Measurements from ENCODE around the gene NHLRC4. TPM values are rescaled to one million over a fixed set of nuclear protein-coding genes. Genes with fewer than 3 reads are reported as not detected.
"Not testable (repeated sequence)": the region's sequence is repeated elsewhere in the genome, so short reads cannot be mapped to it uniquely, and the experiment has no call there.

NHLRC4 gene
- polyA plus RNA-seq, 6 donors from 2014 or later: 0.90 to 3.4 (median 1.9) TPM

DNA sequence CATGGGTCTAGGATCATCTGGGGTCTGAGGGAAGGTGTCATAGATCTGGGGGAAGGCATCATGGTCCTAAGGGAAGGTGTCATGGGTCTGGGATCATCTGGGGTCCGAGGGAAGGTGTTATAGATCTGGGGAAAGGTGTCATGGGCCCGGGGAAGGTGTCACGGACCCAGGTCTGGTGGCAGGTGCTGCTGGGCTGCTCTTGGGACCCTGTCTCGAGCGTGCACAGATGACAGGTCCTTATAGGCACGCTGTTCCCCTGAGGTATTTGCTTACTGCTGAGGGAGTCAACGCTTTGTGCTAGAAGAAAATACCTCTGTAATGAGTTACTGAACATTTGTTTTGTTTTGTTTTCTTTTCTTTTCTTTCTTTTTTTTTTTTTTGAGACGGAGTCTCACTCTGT, 24.4 kb downstream of the NHLRC4 start:
- Mint-ChIP-seq H3K27ac (peak overlapping the region in 4 of 6 donors; percentile 14 to 64 (median 33)), H3K36me3 (no peaks in the 10 kb centered on the region), H3K27me3 (no peaks in the 10 kb centered on the region)

DNA sequence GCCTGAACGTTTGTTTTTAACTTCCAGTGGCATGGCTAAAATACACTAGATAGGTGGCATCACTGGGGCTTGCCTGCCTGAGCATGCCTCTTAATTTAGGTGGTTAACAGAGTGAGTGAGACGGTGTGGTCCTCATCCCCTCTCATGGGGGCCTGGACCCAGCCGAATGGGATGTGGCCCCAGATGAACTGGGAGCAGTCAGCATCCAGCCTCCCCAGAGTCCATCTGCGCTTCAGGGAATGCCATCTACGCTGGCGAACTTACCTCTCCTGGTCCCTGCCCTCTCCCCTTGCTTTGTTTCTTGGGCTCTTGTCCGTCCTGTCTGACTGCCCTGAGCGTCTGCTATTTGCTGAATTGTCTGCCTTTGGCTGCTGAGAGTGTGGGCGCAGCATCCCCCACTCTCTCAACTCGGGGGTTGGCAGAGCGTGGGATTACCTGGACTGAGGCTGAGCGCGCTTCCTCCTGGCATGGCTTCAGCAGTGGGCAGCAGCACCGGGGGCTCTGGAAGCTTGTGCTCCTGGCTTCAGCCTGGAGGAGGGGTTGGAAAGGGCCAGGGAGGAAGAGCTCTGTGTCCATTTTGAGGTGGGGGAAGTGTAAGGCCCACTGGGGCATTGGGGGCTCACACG, 25.2 kb downstream of the NHLRC4 start:
- H3K9me3 Mint-ChIP-seq: no peaks in the 10 kb centered on the region
- no peak for ATAC-seq (ENCODE audit: low read depth in 2 of 2)
- peaks cover 41 to 53% (median 43%) of the 10 kb centered on the region in 3 donors for H3K4me1 Mint-ChIP-seq
- no peaks in the 10 kb centered on the region for H3K27me3 Mint-ChIP-seq
- peak overlapping the region in 7 of 8 donors; percentile 24 to 94 (median 86) for H3K4me3 Mint-ChIP-seq
- H3K36me3 Mint-ChIP-seq: no peaks in the 10 kb centered on the region
- no peak for DNase-seq
- H3K27ac Mint-ChIP-seq: peak overlapping the region in 2 of 6 donors; percentile 45 to 76

More for the DNA sequence above, 24.4 kb downstream of the NHLRC4 start:
- Mint-ChIP-seq H3K4me3 (peak overlapping the region; percentile 82 to 94 (median 90)), H3K4me1 (peaks cover 36 to 48% (median 37%) of the 10 kb centered on the region in 3 donors), H3K9me3 (no peaks in the 10 kb centered on the region)
- ATAC-seq (ENCODE audit: low read depth in 2 of 2) (no peak), DNase-seq (no peak)

DNA sequence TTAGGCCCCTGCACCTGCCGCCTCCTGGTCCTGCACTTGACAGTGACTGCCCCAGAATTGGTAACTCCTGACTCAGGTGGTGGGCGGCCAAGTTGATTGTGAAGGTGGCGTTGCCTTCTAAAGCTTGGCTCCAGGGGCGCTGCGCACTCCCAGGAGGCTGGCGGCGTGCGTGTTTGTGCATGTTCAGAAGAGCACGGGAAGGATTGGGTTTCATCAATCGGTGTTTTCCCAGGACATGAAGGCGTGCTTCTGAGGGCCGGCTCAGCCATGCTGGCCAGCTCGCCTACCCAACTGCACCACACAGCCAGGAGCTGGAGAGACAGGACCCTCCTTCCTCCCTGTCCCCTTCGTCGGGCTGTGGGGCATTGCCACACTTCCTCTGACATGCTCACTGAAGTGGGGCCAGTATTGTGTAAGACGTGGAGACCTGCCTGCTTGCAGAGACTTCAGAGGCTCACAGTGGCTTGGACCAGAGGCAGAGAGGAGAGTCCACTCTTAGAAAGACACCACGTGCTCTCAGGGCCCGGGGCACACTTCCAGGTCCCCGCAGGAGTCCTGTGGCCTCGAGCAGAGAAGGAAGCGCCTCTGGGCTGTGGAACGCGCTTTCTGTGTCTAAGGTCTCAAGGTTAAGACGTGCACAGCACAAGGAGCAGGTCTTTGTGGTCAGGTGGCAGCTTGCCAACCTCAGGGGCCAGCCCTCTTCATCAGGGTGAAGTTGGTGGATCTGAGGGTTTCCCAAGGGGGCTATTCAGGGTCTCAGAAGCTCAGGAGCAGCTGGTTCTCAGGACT, 25.9 kb downstream of the NHLRC4 start:
- Mint-ChIP-seq H3K36me3 (no peaks in the 10 kb centered on the region), H3K4me3 (peak overlapping the region in 5 of 8 donors; percentile 23 to 84 (median 71)), H3K9me3 (no peaks in the 10 kb centered on the region), H3K27ac (peak overlapping the region in 1 of 6 donors; percentile 45), H3K27me3 (no peaks in the 10 kb centered on the region), H3K4me1 (peaks cover 42 to 51% (median 45%) of the 10 kb centered on the region in 3 donors)
- no peak for DNase-seq
- no peak for ATAC-seq (ENCODE audit: low read depth in 2 of 2)

DNA sequence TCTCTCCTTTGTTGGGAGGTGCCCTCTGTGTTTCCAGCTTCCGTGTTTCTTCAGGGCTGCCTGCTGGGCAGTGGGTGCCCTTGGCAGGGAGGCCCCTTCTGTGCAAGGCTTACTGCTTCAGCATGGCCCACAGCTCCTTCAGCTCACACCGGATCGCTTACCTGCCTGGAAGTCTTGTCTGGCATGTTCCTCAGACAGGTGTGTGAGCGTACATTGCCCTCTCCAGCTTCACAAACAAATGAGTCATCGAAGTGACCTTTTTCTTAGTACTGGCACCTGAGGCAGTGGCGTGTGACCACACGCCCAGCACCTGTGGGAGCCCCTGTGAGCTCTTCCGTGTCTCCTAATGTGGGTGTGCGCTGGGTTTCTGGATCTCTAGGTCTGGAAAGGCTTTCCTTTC, 26.6 kb downstream of the NHLRC4 start:
- Mint-ChIP-seq H3K27me3 (no peaks in the 10 kb centered on the region), H3K36me3 (no peaks in the 10 kb centered on the region), H3K4me3 (peak overlapping the region in 2 of 8 donors; percentile 33 to 71), H3K27ac (peak overlapping the region in 3 of 6 donors; percentile 34 to 70 (median 56)), H3K4me1 (peaks cover 38 to 44% (median 43%) of the 10 kb centered on the region in 3 donors), H3K9me3 (no peaks in the 10 kb centered on the region)
- no peak for ATAC-seq (ENCODE audit: low read depth in 2 of 2)
- no peak for DNase-seq

DNA sequence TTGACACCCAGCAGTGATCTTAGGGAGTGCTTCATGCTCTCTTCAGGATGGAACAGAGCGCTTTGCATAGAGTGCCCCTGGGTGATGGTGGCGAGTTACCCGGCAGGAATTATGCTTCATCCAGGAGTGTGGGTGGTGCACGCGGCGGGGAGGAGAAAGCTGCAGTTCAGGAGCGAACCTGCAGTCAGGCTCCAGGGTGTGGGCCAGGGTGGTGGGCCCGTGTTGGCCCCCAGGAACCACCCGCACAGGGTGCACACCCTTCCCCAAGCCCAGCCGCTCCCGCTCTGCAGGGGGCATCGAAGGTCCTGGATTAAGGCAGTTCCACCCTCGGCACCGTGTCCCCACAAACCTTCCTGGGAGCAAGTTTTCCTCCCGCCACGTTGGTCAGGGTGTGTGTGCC, 27.0 kb downstream of the NHLRC4 start:
- Mint-ChIP-seq H3K27ac (peak overlapping the region in 1 of 6 donors; percentile 70), H3K9me3 (no peaks in the 10 kb centered on the region), H3K27me3 (no peaks in the 10 kb centered on the region), H3K4me1 (peaks cover 35 to 41% (median 40%) of the 10 kb centered on the region in 3 donors), H3K4me3 (peak overlapping the region in 2 of 8 donors; percentile 33 to 71), H3K36me3 (no peaks in the 10 kb centered on the region)
- no peak for DNase-seq
- no peak for ATAC-seq (ENCODE audit: low read depth in 2 of 2)

DNA sequence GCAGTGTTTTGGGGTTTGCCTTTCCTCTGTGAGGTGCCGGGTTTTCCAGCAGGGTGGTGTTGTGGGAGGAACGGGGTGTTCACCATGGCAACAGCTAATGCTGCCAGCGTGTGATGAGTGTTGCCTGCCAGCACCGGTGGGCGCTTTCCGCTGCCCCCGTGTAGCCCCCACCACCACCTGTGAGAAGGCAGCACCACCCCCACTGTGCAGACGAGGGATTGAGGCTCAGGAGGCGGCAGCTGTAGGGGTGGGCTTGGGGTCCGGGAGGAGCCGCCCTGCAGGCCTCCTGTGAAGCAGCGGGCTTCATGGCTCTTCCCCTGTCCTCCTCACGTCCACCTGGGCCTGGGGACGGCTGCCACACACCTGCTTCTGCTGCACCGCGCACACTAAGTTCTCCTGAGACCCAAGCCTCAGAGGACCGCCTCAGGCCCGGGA, 28.3 kb downstream of the NHLRC4 start:
- DNase-seq (no peak), ATAC-seq (ENCODE audit: low read depth in 2 of 2) (no peak)
- H3K4me3 Mint-ChIP-seq: peak overlapping the region in 1 of 8 donors; percentile 77
- no peak overlapping the region for H3K27ac Mint-ChIP-seq
- no peaks in the 10 kb centered on the region for H3K9me3 Mint-ChIP-seq
- H3K27me3 Mint-ChIP-seq: no peaks in the 10 kb centered on the region
- H3K4me1 Mint-ChIP-seq: peaks cover 35 to 41% (median 40%) of the 10 kb centered on the region in 3 donors
- no peaks in the 10 kb centered on the region for H3K36me3 Mint-ChIP-seq

DNA sequence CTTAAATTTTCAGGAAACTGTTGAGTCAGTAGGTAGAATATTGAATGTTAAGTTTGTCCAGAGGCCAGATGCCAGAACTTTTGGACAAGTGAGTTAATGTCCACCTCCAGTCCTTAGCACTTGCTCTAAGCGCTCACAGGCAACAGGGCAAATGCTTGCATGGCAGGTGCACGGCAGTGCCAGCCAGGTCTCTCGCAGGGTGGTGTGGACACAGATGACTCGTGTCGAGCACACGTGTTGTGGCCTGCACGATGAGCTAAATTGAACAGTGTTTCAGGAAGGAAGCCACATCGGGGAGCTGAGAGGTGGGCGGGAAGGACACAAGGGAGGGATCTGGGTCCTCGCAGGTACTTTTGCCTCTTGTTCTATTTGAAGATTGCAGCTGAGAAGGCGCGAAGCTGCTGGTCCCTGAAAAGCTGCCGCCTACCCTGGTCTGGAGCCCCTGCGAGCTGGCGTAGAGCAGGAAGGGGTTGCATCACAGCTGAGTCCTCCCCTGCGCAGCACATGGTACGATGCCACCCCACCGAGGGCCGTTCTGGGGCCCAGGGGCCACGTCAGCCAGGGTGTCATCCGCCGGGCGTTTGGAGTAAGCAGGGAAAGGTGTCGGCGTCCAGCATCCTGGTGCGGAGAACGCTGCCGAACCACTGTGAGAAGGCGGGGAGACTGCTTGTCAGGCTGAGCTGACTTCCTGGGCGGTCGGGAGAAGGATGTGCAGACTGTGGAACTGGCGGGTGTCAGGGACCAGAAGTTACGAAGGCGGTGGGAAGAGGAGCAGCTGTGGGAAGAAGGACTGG, 29.3 kb downstream of the NHLRC4 start:
- Mint-ChIP-seq H3K4me3 (no peak overlapping the region), H3K27me3 (no peaks in the 10 kb centered on the region), H3K36me3 (no peaks in the 10 kb centered on the region), H3K27ac (peak overlapping the region in 1 of 6 donors; percentile 82), H3K9me3 (no peaks in the 10 kb centered on the region), H3K4me1 (peaks cover 26 to 34% (median 32%) of the 10 kb centered on the region in 3 donors)
- DNase-seq (no peak), ATAC-seq (ENCODE audit: low read depth in 2 of 2) (no peak)

DNA sequence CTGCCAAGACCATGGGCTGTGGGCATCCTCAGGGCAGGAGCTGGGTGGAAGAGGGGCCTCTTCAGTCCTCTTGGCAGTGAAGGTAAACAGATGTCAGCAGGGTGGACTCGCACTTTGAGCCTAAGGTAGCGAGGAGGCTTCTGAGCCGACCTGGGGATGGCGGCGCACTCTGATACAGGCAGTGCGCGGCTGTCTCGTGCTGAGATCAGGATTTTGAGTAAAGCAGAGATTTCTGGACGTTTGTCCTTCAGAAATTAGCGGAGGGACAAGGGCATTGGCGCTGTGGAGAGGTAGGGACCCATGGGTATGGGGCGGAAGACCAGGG, 29.9 kb downstream of the NHLRC4 start:
- peaks cover 21 to 31% (median 29%) of the 10 kb centered on the region in 3 donors for H3K4me1 Mint-ChIP-seq
- H3K27ac Mint-ChIP-seq: peak overlapping the region in 1 of 6 donors; percentile 84
- no peaks in the 10 kb centered on the region for H3K27me3 Mint-ChIP-seq
- H3K9me3 Mint-ChIP-seq: no peaks in the 10 kb centered on the region
- no peak for DNase-seq
- no peaks in the 10 kb centered on the region for H3K36me3 Mint-ChIP-seq
- ATAC-seq (ENCODE audit: low read depth in 2 of 2): no peak
- H3K4me3 Mint-ChIP-seq: no peak overlapping the region

DNA sequence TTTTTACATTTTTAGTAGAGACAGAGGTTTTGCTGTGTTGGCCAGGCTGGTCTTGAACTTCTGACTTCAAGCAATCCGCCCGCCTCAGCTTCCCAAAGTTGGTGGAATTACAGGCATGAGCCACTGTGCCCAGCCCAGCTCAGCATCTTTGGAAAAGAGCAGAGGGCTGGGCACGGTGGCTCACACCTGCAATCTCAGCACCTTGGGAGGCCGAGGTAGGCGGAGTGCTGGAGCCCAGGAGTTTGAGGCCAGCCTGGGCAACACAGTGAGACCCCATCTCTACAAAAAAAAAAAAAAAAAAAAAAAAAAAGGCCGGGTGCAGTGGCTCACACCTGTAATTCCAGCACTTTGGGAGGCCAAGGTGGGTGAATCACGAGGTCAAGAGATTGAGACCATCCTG, 30.9 kb downstream of the NHLRC4 start:
- not testable (repeated sequence) for H3K36me3 Mint-ChIP-seq; H3K27me3 Mint-ChIP-seq; DNase-seq; ATAC-seq (ENCODE audit: low read depth in 2 of 2); H3K9me3 Mint-ChIP-seq; H3K27ac Mint-ChIP-seq; H3K4me3 Mint-ChIP-seq
- H3K4me1 Mint-ChIP-seq: peaks cover 14 to 27% (median 19%) of the 10 kb centered on the region in 3 donors

DNA sequence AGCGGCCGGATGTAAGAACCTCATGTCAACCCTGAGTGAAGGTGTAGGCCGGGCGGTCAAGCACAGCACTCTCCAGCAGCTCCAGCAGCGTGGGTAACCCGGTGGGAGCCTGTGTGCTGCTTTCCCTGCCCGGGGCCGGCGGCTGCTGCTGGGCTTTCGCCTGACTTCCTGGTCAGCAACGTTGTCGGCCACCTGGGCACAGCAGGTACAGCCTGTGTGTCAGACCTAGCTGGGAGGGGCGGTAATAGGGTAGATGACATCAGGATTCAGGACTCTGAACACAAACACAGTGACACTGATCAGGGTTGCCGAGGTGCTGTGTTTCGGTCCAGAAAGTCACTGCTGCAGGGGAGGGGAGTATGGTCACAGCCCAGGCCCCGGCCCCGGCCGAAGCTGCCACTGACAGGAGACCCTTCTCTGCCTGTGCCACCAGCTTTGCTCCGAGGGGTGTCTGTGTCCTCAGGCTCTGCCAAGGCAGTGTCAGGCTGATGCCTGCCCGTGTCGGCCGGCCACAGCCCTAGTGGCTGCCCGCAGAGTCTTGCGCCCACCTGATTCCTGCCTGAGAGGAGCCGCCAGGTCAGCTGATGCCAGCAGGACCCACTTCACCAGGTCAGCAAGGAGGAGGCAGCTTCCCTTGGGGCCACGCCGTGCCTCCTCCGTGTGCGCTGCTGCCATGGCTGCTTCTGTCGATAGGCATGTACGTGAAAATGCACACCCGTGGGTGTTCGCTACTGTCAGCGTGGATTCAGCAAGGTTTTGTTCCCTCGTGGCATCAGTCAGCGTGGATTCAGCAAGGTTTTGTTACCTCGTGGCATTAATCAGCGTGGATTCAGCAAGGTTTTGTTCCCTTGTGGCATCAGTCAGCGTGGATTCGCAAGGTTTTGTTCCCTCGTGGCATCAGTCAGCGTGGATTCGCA, 32.3 kb downstream of the NHLRC4 start:
- Mint-ChIP-seq H3K27me3 (no peaks in the 10 kb centered on the region), H3K36me3 (no peaks in the 10 kb centered on the region), H3K4me1 (peaks cover 16 to 21% (median 17%) of the 10 kb centered on the region in 3 donors), H3K4me3 (no peak overlapping the region), H3K27ac (peak overlapping the region in 1 of 6 donors; percentile 11), H3K9me3 (no peaks in the 10 kb centered on the region)
- no peak for ATAC-seq (ENCODE audit: low read depth in 2 of 2)
- DNase-seq: no peak

DNA sequence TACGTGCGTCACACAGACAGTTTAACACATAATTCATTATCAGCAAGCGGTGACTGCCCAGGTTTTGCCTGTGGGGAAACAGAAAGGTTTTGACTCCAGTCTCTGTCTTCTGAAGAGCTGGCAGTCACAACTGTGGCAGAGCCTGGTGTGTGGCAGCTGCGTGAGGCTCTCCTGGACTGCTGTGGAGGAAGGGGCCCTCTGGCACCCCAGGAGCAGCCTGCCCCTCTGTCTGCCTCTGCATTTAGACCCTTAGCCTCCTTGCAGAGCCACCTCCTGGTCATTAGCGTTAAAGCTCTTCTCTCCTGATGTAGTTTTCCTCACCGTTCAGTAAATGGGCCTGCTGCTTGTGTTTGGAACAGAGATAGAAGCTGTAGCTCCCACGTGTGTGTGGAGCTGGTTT, 34.0 kb downstream of the NHLRC4 start:
- Mint-ChIP-seq H3K4me3 (peak overlapping the region in 1 of 8 donors; percentile 15), H3K36me3 (no peaks in the 10 kb centered on the region)
- no peak for ATAC-seq (ENCODE audit: low read depth in 2 of 2)

DNA sequence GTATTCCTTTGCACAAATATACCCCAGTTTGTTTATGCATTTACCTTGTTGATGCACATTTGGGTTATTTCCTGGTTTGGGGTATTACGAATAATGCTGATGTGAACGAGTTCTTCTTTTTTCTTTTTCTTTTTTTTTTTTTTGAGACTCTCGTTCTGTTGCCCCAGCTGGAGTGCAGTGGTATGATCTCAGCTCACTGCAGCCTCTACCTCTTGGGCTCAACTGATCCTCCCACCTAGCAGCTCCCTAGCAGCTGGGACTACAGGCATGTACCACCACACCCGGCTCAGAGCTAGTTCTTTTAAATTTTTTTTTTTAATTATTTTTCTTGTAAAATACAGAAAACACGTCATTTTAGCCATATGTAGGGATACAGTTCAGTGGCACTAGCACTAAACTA, 37.1 kb downstream of the NHLRC4 start:
- peaks cover 0 to 5% (median 0%) of the 10 kb centered on the region in 7 donors for H3K9me3 Mint-ChIP-seq
- ATAC-seq (ENCODE audit: low read depth in 2 of 2): no peak

More for the DNA sequence above, 34.0 kb downstream of the NHLRC4 start:
- no peak for DNase-seq
- Mint-ChIP-seq H3K27ac (no peak overlapping the region), H3K27me3 (no peaks in the 10 kb centered on the region), H3K9me3 (peaks cover 0 to 5% (median 0%) of the 10 kb centered on the region in 7 donors), H3K4me1 (peaks cover 16 to 18% (median 16%) of the 10 kb centered on the region in 3 donors)

More for the DNA sequence above, 37.1 kb downstream of the NHLRC4 start:
- Mint-ChIP-seq H3K4me1 (peaks cover 6 to 19% (median 13%) of the 10 kb centered on the region in 3 donors), H3K36me3 (no peaks in the 10 kb centered on the region), H3K4me3 (no peak overlapping the region), H3K27ac (peak overlapping the region in 1 of 6 donors; percentile 69), H3K27me3 (no peaks in the 10 kb centered on the region)
- no peak for DNase-seq
